ENCODE results near the gene NOXA1.
"Not testable (repeated sequence)": the region's sequence is repeated elsewhere in the genome, so short reads cannot be mapped to it uniquely, and the experiment has no call there.

The NOXA1 gene

GRCh38 chr9:137465000-137465719, 42.0 kb downstream of the NOXA1 start:
- no peak for DNase-seq (ENCODE audit: low read depth)

GRCh38 chr9:137465720-137466388, 42.7 kb downstream of the NOXA1 start:
- no peak for DNase-seq (ENCODE audit: low read depth)

- not testable (repeated sequence) for DNase-seq (ENCODE audit: low read depth)
These were observed 43.3 kb downstream of the NOXA1 start for GRCh38 chr9:137466389-137467085.

GRCh38 chr9:137467161-137467581, 44.0 kb downstream of the NOXA1 start:
- DNase-seq (ENCODE audit: low read depth) = no peak

- no peak for DNase-seq (ENCODE audit: low read depth)
These were observed 44.7 kb downstream of the NOXA1 start for GRCh38 chr9:137467896-137468295.

GRCh38 chr9:137470785-137471184, 47.6 kb downstream of the NOXA1 start:
- no peak for DNase-seq (ENCODE audit: low read depth)

GRCh38 chr9:137474271-137474670, 51.1 kb downstream of the NOXA1 start:
- DNase-seq (ENCODE audit: low read depth) = no peak

GRCh38 chr9:137475666-137476065, 52.5 kb downstream of the NOXA1 start:
- DNase-seq (ENCODE audit: low read depth) = no peak

GRCh38 chr9:137476856-137477255, 53.7 kb downstream of the NOXA1 start:
- DNase-seq (ENCODE audit: low read depth) = no peak

- no peak for DNase-seq (ENCODE audit: low read depth)
These were observed 54.8 kb downstream of the NOXA1 start for GRCh38 chr9:137477778-137478612.

GRCh38 chr9:137478613-137478961, 55.4 kb downstream of the NOXA1 start:
- DNase-seq (ENCODE audit: low read depth) = no peak

GRCh38 chr9:137478962-137479861, 56.0 kb downstream of the NOXA1 start:
- no peak for DNase-seq (ENCODE audit: low read depth)

- DNase-seq (ENCODE audit: low read depth) = no peak
These were observed 56.9 kb downstream of the NOXA1 start for GRCh38 chr9:137479892-137480685.

GRCh38 chr9:137480686-137481683, 57.8 kb downstream of the NOXA1 start:
- DNase-seq (ENCODE audit: low read depth) = no peak

GRCh38 chr9:137482094-137482781, 59.0 kb downstream of the NOXA1 start:
- no peak for DNase-seq (ENCODE audit: low read depth)

Measured in stimulated activated CD8-positive, alpha-beta memory T cell treated with anti-CD3 and anti-CD28 coated beads, Interleukin-4, amount 100 ng/mL, for 24 hours (primary cell).